Germinal center (tissue), 1 donor: ENCODE measurements around the gene KDM8.
"Not testable (repeated sequence)": the region's sequence is repeated elsewhere in the genome, so short reads cannot be mapped to it uniquely, and the experiment has no call there.

Source experiments
- DNase-seq: peaks from one replicate; pipeline ENCODE4 v3.0.0; 2012; ENCODE audit warnings: mixed read lengths, low spot score

KDM8 gene

GRCh38 chr16:27243725-27244362 lies 40.5 kb downstream of the KDM8 start:
- no peak for DNase-seq

- DNase-seq: no peak
Measured at GRCh38 chr16:27244363-27244755, 41.0 kb downstream of the KDM8 start.

- DNase-seq: no peak
Measured at GRCh38 chr16:27245276-27246172, 42.2 kb downstream of the KDM8 start.

GRCh38 chr16:27246439-27246838 lies 43.1 kb downstream of the KDM8 start:
- DNase-seq: no peak

- not testable (repeated sequence) for DNase-seq
Measured at GRCh38 chr16:27247076-27247475, 43.8 kb downstream of the KDM8 start.

- no peak for DNase-seq
Measured at GRCh38 chr16:27248036-27248435, 44.7 kb downstream of the KDM8 start.

- not testable (repeated sequence) for DNase-seq
Measured at GRCh38 chr16:27248886-27249285, 45.6 kb downstream of the KDM8 start.

- no peak for DNase-seq
Measured at GRCh38 chr16:27251541-27252205, 48.3 kb downstream of the KDM8 start.

- no peak for DNase-seq
Measured at GRCh38 chr16:27252206-27252585, 48.9 kb downstream of the KDM8 start.

GRCh38 chr16:27253526-27253930 lies 50.2 kb downstream of the KDM8 start:
- DNase-seq: no peak

- no peak for DNase-seq
Measured at GRCh38 chr16:27254262-27254811, 51.0 kb downstream of the KDM8 start.

GRCh38 chr16:27256861-27257260 lies 53.5 kb downstream of the KDM8 start:
- DNase-seq: no peak

- DNase-seq: no peak
Measured at GRCh38 chr16:27257271-27257670, 53.9 kb downstream of the KDM8 start.

- no peak for DNase-seq
Measured at GRCh38 chr16:27258241-27258734, 55.0 kb downstream of the KDM8 start.

GRCh38 chr16:27259710-27260109 lies 56.4 kb downstream of the KDM8 start:
- no peak for DNase-seq

- not testable (repeated sequence) for DNase-seq
Measured at GRCh38 chr16:27262904-27263423, 59.6 kb downstream of the KDM8 start.

- no peak for DNase-seq
Measured at GRCh38 chr16:27264151-27264550, 60.8 kb downstream of the KDM8 start.

- no peak for DNase-seq
Measured at GRCh38 chr16:27265982-27266381, 62.7 kb downstream of the KDM8 start.

GRCh38 chr16:27267037-27267677 lies 63.8 kb downstream of the KDM8 start:
- DNase-seq: no peak

- DNase-seq: peak; percentile 98
Measured at GRCh38 chr16:27268376-27269299, 65.3 kb downstream of the KDM8 start, which contains the start of gene NSMCE1. Gene NSMCE1, minus strand, starts transcription at chr16:27268772. Its CDS starts 11,202 bp downstream, at chr16:27257570.
